HG03196 (cell line): ENCODE data around the gene CILP2.
A peak's percentile ranks its signal among the peaks of the same experiment; 100 is the strongest.

ENCODE experiments used
- ATAC-seq: cut with Tn5 transposase; IDR thresholded peaks from one replicate; pipeline ENCODE4 v1.9.1; 2021; ENCODE audit not compliant: unreplicated experiment

The CILP2 gene

GRCh38 chr19:19538061-19538784 lies at the start of gene CILP2:
Gene CILP2, plus strand, starts transcription at chr19:19538265. Its CDS starts 85 bp downstream, at chr19:19538350.
- no peak for ATAC-seq

- ATAC-seq = peak; percentile 47
Measured at GRCh38 chr19:19488875-19489690, 49.0 kb upstream of the CILP2 start.

- no peak for ATAC-seq
Measured at GRCh38 chr19:19489804-19490204, 48.3 kb upstream of the CILP2 start.

GRCh38 chr19:19490214-19490968 lies 47.7 kb upstream of the CILP2 start:
- no peak for ATAC-seq

- no peak for ATAC-seq
Measured at GRCh38 chr19:19491321-19492025, 46.6 kb upstream of the CILP2 start.

GRCh38 chr19:19492026-19492610 lies 45.9 kb upstream of the CILP2 start:
- no peak for ATAC-seq

GRCh38 chr19:19493841-19494546 lies 44.1 kb upstream of the CILP2 start:
- no peak for ATAC-seq

GRCh38 chr19:19495614-19496603 lies 42.2 kb upstream of the CILP2 start:
- no peak for ATAC-seq

GRCh38 chr19:19498255-19498991 lies 39.6 kb upstream of the CILP2 start:
- no peak for ATAC-seq

GRCh38 chr19:19499272-19499995 lies 38.6 kb upstream of the CILP2 start:
- ATAC-seq = no peak

GRCh38 chr19:19500975-19501644 lies 37.0 kb upstream of the CILP2 start:
- ATAC-seq = no peak

GRCh38 chr19:19501798-19502197 lies 36.3 kb upstream of the CILP2 start:
- no peak for ATAC-seq

GRCh38 chr19:19502281-19502680 lies 35.8 kb upstream of the CILP2 start:
- no peak for ATAC-seq

GRCh38 chr19:19502808-19503602 lies 35.1 kb upstream of the CILP2 start:
- no peak for ATAC-seq

- ATAC-seq = no peak
Measured at GRCh38 chr19:19504754-19505668, 33.1 kb upstream of the CILP2 start.
